ENCODE measurements around the gene PPP1R9A.

Gene PPP1R9A

DNA sequence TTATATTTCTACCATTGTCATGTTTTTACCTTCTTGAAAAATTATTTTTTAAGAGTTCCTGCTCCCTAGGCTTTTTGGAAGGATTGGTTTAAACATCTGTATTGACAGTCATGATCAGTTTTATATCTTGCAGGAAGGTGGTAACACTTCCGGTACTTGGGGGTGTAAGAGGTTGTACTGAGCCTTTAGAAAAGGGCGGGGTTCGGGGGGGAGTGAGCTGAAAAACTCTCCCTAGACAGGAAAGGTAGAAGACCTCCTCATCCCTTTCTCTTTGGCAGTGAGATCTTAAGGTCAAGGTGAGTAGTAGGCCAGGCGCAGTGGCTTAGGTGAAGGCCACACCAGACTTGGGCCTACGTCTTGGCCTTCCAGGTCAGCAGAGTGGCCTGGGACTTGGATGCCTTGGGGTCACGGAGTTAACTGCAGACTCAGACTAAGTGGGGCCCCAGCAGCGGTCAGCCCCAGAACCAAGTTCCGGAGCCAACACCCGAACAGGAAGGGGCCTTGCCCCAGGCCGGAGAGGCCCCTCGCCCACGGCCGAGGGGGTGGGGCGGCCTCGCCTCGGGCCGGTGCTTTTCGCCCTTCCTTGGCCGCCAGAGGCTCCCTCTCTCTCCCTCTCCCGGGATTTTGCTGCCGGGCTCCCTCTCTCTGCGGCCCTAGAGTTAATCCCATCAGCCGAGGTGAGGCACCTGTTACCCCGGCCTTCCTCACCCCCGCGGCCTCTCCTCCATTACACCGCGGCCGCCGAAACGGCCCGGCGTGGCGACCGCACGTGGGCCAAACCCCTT, at the start of gene PPP1R9A:
Gene PPP1R9A, plus strand, starts transcription at position 569 of the 785 bp plus-strand sequence. CDS start 2,520 bp downstream, outside the sequence.
- TF ChIP-seq GATA3 (IDR thresholded peaks at IDR 0.05; ENCODE audit: low read depth, low read length) (no peak), GATA2 (IDR thresholded peaks at IDR 0.05; ENCODE audit: low read depth, low read length) (no peak; the same call in 1 of the 2 replicates)

DNA sequence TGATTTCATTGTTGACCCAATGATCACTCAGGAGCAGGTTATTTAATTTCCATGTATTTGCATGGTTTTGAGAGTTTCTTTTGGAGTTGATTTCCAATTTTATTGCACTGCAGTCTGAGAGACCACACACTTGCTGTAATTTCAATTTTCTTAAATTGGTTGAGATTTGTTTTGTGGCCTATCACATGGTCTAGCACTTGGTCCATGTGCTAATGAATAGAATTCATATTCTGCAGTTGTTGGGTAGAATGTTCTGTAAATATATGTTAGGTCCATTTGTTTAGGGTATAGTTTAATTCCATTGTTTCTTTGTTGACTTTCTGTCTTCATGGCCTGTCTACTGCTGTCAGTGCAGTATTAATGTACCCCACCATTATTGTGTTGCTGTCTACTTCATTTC, 36.3 kb upstream of the PPP1R9A start:
- TF ChIP-seq GATA3 (IDR thresholded peaks at IDR 0.05; ENCODE audit: low read depth, low read length) (no peak), GATA2 (IDR thresholded peaks at IDR 0.05; ENCODE audit: low read depth, low read length) (no peak)

DNA sequence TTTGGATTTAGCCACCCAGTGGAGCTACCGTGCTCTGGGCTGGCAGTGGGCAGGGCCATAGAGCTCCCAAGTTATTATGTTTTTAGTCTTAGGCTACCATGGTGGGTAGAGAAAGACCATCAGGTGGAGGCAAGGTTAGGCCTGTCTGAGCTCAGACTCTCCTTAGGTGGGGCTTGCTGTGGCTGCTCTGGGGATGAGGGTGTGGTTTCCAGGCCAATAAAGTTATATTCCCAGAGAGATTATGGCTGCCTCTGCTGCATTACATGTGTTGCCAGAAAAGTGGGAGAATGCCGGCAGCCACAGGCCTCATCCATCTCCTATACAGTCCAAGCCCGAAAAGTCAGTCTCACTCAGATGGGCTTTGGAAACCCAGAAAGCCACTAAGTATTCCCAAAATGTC, 34.2 kb upstream of the PPP1R9A start:
- TF ChIP-seq GATA3 (IDR thresholded peaks at IDR 0.05; ENCODE audit: low read depth, low read length) (no peak), GATA2 (IDR thresholded peaks at IDR 0.05; ENCODE audit: low read depth, low read length) (no peak)

DNA sequence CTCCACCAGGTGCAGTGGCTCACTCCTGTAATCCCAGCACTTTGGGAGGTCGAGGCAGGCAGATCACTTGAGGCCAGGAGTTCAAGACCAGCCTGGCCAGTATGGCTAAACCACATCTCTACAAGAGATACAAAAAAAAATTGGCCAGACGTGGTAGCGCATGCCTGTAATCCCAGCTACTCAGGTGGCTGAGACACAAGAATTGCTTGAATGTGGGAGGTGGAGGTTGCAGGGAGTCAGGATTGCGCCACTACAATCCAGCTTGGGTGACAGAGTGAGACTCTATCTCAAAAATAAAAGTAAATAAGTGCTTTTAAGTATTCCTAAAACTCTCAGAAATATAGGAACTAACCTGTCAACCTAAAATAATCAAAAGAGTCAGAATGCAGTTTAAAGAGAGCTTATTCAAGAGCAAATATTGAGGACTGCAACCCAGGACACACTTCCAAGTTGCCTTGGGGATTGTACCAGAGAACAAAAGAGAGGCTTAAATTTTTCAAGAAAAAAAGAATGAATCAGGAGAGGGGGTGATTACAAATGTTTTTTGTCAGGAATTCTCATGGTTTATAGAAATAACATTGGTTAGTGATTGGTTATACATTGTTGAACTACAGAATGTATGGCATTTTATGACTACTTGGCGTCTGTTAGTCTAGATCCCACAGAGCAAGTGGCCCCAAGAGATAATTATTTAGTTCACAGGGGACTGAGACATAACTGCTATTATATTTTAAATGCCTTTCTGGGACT, 33.2 kb upstream of the PPP1R9A start:
- TF ChIP-seq GATA3 (IDR thresholded peaks at IDR 0.05; ENCODE audit: low read depth, low read length) (no peak), GATA2 (IDR thresholded peaks at IDR 0.05; ENCODE audit: low read depth, low read length) (no peak)

DNA sequence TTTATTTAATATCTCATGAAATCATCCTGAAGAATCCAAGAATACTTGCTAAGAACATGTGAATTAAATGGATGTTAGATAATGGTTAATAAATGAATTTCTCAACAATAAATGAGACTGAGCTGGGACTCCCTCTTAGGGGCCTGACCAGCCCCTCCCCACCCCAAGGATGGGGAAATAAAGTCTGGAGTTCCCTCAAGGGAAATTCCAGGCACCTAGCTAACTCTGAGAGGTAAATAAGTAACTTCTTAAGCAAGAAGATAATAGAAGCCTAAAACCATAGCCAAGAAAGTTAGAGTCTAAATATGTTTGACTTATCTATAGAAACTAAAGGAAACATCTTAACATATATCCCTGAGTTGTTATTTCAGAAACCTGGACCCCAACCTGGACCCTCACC, 32.2 kb upstream of the PPP1R9A start:
- TF ChIP-seq GATA2 (IDR thresholded peaks at IDR 0.05; ENCODE audit: low read depth, low read length): no peak

DNA sequence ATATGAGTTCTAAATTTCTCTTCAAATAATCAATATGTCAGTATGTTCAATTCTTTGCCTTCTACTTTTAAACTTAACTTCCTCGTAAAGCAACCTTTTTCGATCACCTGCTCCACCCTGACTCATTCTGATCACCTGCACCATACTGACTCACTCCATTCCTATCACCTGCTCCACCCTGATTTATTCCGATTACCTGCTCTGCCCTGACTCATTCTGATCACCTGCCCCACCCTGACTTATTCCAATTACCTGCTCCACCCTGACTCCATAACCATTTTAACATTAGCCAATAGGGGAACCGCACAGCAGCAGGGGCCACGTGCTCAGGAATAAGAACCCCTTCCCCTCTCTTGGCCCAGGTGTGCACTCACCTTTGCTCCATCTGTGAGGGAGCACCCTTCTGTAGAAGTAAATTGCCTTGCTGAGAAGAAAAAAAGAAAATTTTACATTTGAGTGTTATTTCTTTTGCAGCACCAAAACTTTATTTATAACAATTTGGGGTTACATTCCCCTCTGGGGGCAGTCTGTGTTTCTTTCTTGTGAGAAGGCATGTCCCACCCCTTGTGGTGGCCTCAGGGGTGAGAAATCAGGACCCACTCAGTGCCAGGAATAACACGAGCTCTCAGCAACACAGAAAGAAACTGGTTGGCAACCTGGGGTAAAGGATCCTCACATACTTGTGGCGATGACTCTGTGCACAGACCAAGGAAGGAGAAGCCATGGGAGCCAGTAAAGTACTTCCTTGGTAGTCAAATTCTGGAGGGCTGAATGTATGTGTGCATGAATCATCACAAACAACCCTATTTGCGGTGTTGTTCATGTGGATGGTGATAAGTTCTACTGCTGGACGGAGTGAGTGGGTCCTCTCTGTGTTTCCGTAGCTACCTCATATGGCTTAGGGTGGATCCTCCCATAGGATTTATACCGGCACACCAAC, 29.4 kb upstream of the PPP1R9A start:
- TF ChIP-seq GATA3 (IDR thresholded peaks at IDR 0.05; ENCODE audit: low read depth, low read length) (no peak), GATA2 (IDR thresholded peaks at IDR 0.05; ENCODE audit: low read depth, low read length) (no peak)

DNA sequence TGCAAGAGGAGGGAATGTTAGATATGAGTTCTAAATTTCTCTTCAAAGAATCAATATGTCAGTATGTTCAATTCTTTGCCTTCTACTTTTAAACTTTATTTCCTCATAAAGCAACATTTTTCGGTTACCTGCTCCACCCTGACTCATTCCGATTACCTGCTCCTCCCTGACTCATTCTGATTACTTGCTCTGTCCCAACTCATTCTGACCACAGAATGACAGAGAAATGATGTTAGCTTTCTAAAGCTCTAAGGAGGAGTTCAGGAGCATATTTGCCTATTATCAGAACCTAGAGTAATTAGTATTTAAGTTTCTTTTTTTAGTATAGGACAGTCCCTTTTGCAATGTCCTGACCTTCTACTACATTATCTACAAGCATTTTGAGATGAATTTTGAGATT, 24.5 kb upstream of the PPP1R9A start:
- no peak for TF ChIP-seq GATA3 (IDR thresholded peaks at IDR 0.05; ENCODE audit: low read depth, low read length)
- no peak for TF ChIP-seq GATA2 (IDR thresholded peaks at IDR 0.05; ENCODE audit: low read depth, low read length)

DNA sequence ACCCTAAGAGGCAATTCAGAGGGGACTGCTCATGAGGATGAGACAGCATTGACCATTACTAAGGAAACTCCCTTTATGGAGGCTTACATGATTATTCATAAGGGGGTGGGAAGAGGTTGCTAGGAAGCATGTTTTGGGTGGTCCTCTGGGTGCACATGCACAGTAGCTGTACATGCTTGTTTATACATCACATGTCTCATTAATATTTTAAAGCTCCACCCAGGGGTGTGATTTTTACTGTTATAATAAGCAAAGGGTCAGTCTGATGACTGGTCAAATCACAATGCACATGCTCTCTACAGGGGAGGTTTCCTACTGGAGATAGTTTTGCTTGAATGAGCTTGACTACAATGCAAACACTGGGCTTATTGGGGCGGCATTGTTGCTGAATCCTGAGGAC, 23.8 kb upstream of the PPP1R9A start:
- no peak for TF ChIP-seq GATA3 (IDR thresholded peaks at IDR 0.05; ENCODE audit: low read depth, low read length)

DNA sequence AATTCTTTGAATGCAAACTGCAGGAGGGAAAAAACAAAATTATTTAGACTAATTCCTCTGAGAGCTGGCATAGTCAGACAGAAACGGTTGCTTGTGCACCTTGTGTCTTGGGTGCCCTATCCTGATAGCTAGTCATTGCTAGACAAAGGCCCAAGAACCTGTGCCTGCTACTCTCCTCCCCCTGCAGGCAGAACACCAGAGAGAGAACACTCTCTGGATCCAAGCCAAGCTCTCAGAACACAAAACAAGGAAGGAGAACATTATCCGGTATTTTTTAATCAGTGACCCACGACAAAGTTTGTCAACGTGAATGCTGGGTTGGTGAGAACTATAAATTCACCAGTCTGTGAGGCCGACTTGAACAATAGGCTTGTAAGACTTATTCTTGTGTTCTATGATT, 18.8 kb upstream of the PPP1R9A start:
- TF ChIP-seq GATA3 (IDR thresholded peaks at IDR 0.05; ENCODE audit: low read depth, low read length) (no peak), GATA2 (IDR thresholded peaks at IDR 0.05; ENCODE audit: low read depth, low read length) (no peak)

DNA sequence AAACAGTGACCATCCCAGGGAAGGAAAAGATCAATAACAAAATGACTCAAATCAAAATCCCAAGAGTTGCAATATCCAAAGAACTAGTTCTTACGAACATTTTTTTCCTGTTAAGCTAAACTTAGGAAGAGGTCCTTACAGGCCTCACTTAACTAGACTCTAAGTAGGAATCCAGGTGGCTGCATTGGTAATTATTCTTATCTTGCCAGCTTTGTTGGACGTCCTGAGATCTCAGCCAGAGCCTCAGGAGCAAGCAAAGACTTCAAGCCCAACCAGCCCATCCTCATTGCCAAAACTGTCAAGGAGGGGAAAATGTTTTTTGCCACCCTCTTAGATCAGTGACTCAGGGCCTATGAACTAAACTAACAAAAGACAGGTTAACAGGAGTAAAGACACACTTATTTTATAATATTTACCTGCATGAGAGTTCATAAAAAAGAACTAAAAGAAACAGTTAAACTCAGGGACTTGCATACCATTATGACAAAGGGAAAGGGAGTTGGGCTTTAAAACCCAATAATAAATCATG, 18.3 kb upstream of the PPP1R9A start:
- no peak for TF ChIP-seq GATA2 (IDR thresholded peaks at IDR 0.05; ENCODE audit: low read depth, low read length)

DNA sequence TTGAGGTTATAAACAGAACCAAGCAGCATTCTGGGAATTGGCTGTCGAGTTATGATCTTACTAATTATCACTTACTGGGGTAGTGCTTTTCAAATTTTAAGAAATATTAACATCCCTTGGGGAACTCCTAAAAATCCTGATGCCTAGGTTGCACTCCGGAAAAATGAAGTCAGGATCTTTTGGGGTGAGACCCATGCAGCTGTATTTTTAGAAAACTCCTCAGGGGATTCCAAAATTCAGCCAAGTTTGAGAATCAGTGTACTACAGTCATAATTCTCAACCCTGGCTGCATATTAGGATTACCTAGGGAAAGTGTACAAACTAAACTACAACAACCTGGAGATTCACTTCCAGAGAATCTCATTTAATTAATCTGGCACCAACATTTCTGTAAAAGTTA, 17.2 kb upstream of the PPP1R9A start:
- TF ChIP-seq GATA3 (IDR thresholded peaks at IDR 0.05; ENCODE audit: low read depth, low read length) (no peak), GATA2 (IDR thresholded peaks at IDR 0.05; ENCODE audit: low read depth, low read length) (no peak)

DNA sequence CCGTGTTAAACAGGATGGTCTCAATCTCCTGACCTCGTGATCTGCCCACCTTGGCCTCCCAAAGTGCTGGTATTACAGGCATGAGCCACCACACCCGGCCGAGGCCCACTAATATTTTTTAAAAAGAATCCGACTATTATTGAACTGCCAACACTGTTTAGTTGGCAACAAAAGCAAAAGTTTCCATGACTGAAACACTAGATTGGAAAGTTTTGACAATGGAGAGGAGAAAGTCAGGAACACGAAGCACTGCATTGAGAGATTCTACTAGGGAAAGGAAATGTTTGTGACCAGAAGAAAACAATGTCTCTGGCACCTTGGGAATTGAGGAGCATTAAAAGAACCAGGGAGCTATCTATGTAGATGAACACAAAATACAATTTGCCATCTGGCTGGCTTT, 13.7 kb upstream of the PPP1R9A start:
- TF ChIP-seq GATA2 (IDR thresholded peaks at IDR 0.05; ENCODE audit: low read depth, low read length): no peak
- TF ChIP-seq GATA3 (IDR thresholded peaks at IDR 0.05; ENCODE audit: low read depth, low read length): no peak

DNA sequence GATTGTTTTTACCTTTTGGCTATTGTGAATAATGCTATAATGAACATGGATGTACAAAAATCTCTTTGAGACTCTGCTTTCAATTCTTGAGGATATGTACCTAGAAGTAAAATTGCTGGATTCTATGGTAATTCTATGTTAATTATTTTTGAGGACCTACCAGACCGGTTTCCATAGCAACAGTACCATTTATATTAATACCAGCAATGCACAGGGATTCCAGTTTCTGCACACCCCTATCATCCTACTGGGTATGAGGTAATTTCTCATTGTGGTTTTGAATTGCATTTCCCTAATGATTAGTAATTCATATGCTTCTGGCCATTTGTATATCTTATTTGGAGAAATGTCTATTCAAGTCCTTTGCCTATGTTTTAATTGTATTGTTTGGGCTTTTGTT, 9.9 kb upstream of the PPP1R9A start:
- TF ChIP-seq GATA2 (IDR thresholded peaks at IDR 0.05; ENCODE audit: low read depth, low read length) (no peak), GATA3 (IDR thresholded peaks at IDR 0.05; ENCODE audit: low read depth, low read length) (no peak)

DNA sequence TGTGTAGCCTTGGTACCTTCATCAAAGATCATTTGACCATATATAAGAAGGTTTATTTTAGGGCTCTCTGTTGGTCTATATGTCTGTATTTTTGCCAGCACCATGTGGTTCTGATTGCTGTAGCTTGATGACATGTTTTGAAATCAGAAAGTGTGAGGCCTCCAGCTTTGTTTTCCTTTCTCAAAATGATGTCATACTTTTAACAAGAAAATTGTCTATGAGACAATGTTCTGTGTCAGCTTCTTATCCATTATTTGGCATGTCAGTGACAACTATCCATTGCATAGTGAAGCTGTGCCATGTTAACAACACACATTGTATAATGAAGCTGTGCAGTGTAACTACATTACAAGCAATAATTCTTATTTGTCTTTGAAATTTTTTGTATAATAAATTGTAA, 9.1 kb upstream of the PPP1R9A start:
- TF ChIP-seq GATA3 (IDR thresholded peaks at IDR 0.05; ENCODE audit: low read depth, low read length): no peak
- TF ChIP-seq GATA2 (IDR thresholded peaks at IDR 0.05; ENCODE audit: low read depth, low read length): no peak

All from SH-SY5Y (cell line).